ENCODE results near the gene DNAJB5.

Gene DNAJB5

DNA sequence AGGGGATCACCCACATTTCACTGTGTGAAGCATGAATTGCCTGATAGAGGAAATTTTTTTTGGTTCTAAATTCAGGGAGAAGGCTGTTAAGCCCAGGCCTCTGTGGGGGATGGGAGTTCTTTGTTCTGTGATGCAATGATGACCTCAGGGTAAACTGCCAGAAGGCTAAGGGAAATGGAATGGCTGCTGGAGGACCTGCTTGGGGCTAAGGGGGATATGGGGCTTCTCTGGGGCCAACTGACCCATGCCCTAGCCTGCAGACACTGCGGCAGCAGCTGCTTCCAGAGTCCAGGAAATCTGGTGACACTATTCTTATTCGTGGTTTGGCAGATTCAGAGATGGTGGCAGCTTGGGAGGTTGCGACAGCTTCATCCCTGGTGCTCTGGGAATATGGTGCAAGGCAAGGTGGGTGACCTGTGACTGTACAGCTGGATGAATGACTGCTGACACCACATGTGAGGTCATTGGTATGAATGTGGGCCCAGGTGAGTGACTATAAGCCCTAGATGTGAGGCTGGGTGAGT is 52.6 kb downstream of the DNAJB5 start:
- Histone ChIP-seq H3K9me3 (ENCODE audit: control insufficient read depth, insufficient read depth, low read length) (no peaks in the 10 kb centered on the region), H3K27me3 (ENCODE audit: control insufficient read depth, insufficient read depth, low read length) (no peaks in the 10 kb centered on the region), H3K9ac (ENCODE audit: low read depth, low read length) (no peak overlapping the region), H3K4me3 (ENCODE audit: low read depth, low read length) (no peak overlapping the region), H3K36me3 (ENCODE audit: control insufficient read depth, insufficient read depth, low read length) (peaks cover 5% of the 10 kb centered on the region), H3K4me1 (ENCODE audit: control insufficient read depth, insufficient read depth, low read length) (no peaks in the 10 kb centered on the region)

DNA sequence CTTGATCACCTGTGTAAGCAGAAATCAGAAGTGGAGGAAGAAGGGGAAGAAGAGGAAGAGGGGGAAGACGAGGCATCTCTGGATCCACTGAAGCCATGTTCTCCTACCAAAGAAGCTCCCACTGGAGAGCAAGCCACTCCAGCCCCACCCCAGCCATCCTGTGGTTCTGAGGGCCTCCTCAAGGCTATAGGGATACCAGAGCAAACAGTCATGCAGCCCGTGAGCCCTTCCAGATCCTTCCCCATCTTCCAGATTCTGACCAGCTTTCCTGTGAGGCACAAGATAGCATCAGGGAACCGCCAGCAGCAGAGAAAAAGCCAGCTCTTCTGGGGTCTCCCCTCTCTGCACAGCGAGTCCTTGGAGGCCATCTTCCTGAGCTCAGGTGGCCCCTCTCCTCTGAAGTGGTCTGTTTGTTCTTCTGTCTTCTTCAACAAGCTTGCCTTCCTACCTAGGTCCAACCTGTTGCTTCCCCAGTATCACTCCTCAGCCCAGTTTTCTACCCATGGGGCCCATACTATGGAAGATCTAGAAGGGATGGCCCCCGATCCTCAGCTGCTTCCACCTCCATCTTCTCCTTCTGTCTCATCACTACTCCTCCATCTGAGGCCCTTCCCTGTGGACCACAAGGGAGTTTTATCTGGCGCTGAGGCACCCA is 53.5 kb downstream of the DNAJB5 start:
- H3K4me3 ChIP-seq (ENCODE audit: low read depth, low read length) = no peak overlapping the region
- H3K27me3 ChIP-seq (ENCODE audit: control insufficient read depth, insufficient read depth, low read length) = no peaks in the 10 kb centered on the region
- H3K9ac ChIP-seq (ENCODE audit: low read depth, low read length) = no peak overlapping the region
- H3K36me3 ChIP-seq (ENCODE audit: control insufficient read depth, insufficient read depth, low read length) = peaks cover 5% of the 10 kb centered on the region
- no peaks in the 10 kb centered on the region for H3K9me3 ChIP-seq (ENCODE audit: control insufficient read depth, insufficient read depth, low read length)
- H3K4me1 ChIP-seq (ENCODE audit: control insufficient read depth, insufficient read depth, low read length) = no peaks in the 10 kb centered on the region

DNA sequence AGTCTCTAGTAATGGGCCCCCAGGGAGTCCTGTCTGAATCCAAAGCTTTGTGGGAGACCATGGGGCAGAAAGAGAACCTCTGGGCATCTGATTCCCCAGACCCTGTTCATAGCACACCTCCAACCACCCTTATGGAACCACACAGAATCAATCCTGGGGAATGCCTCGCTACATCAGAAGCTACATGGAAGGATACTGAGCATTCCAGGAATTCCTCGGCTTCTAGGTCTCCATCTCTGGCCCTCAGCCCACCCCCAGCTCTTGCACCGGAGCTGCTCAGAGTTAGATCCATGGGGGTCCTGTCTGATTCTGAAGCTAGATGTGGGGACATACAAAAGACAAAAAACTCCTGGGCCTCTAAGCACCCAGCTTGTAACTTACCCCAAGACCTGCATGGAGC is 54.5 kb downstream of the DNAJB5 start:
- Histone ChIP-seq H3K27me3 (ENCODE audit: control insufficient read depth, insufficient read depth, low read length) (no peaks in the 10 kb centered on the region), H3K36me3 (ENCODE audit: control insufficient read depth, insufficient read depth, low read length) (peaks cover 5% of the 10 kb centered on the region), H3K4me1 (ENCODE audit: control insufficient read depth, insufficient read depth, low read length) (no peaks in the 10 kb centered on the region), H3K9ac (ENCODE audit: low read depth, low read length) (no peak overlapping the region), H3K9me3 (ENCODE audit: control insufficient read depth, insufficient read depth, low read length) (no peaks in the 10 kb centered on the region), H3K4me3 (ENCODE audit: low read depth, low read length) (no peak overlapping the region)
